Neural progenitor cell (in vitro differentiated cells): Measurements from ENCODE around the gene EDDM3A.

Experiments used
- EZH2 ChIP-seq: fragments of 200-600 bp; sonication (generic); IDR thresholded peaks from 2 replicates; pipeline ENCODE4 v1.6.1; 2017; ENCODE audit warnings: antibody characterized with exemption, mild to moderate bottlenecking, moderate library complexity
- EZH2phosphoT487 ChIP-seq: fragments of 200-600 bp; sonication (generic); IDR thresholded peaks from 2 replicates; pipeline ENCODE4 v1.6.1; 2017; ENCODE audit warnings: antibody characterized with exemption
- TF ChIP-seq, protein P1 (sequence below): fragments of 200-600 bp; sonication (generic); IDR thresholded peaks from 2 replicates; pipeline ENCODE4 v1.5.1; 2017; ENCODE audit warnings: antibody characterized with exemption, mild to moderate bottlenecking

DNA sequence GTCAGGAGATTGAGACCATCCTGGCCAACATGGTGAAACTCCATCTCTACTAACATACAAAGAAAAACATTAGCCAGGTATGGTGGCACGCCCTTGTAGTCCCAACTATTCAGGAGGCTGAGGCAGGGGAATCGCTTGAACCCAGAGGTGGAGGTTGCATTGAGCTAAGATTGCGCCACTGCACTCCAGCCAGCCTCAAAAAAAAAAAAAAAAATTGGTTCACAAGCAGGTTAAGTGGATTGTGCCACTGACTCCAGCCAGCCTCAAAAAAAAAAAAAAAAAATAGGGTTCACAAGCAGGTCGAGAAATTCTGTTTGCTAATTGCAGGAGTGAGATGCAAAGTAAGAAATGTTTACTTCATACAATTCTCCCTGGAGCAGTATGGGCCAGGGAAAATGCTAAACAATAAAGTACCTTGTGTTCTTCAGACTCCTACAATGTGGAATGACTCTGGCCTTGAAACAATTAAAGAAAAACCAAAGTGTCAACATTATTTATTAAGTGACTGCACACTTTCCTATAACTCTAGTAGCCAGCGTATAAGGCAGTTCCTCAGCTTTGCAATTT lies 28.7 kb downstream of the EDDM3A start:
- TF ChIP-seq, protein P1, sequence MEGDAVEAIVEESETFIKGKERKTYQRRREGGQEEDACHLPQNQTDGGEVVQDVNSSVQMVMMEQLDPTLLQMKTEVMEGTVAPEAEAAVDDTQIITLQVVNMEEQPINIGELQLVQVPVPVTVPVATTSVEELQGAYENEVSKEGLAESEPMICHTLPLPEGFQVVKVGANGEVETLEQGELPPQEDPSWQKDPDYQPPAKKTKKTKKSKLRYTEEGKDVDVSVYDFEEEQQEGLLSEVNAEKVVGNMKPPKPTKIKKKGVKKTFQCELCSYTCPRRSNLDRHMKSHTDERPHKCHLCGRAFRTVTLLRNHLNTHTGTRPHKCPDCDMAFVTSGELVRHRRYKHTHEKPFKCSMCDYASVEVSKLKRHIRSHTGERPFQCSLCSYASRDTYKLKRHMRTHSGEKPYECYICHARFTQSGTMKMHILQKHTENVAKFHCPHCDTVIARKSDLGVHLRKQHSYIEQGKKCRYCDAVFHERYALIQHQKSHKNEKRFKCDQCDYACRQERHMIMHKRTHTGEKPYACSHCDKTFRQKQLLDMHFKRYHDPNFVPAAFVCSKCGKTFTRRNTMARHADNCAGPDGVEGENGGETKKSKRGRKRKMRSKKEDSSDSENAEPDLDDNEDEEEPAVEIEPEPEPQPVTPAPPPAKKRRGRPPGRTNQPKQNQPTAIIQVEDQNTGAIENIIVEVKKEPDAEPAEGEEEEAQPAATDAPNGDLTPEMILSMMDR: no peak
- TF ChIP-seq EZH2phosphoT487 (no peak), EZH2 (no peak)
